HepG2 (cell line): Measurements from ENCODE around the gene GPR65. TPM values are rescaled to one million over a fixed set of nuclear protein-coding genes. Genes with fewer than 3 reads are reported as not detected.

Source experiments
- ATAC-seq: fragments of 200-7000 bp; cut with Tn5 transposase; 3 replicates; pipeline ENCODE4 v1.9.1; 2020; ENCODE audit warnings: mild to moderate bottlenecking, moderate library complexity
- BruUV-seq: library from RNA; stranded (reverse); fragments of 400-500 nt; replicated peaks from 2 replicates; lab custom pipeline; 2021; lab: Mats Ljungman, UMichigan
- CTCF ChIA-PET: fragments of 300-600 bp; formaldehyde crosslinking; extraction: SDS; loops from one replicate; lab custom pipeline; 2021; ENCODE audit warnings: low total read pairs, inconsistent platforms, low intra/inter-chr PET ratio; lab: Yijun Ruan, JAX
- POLR2A ChIA-PET: fragments of 350-600 bp; sonication (Branson Sonifier 250); formaldehyde crosslinking; loops from one replicate; lab custom pipeline; 2020; ENCODE audit warnings: antibody characterized with exemption, inconsistent platforms; lab: Yijun Ruan, JAX
- DNase-seq: peaks from one replicate; pipeline ENCODE4 v3.0.0-alpha.2; 2015; ENCODE audit warnings: low spot score
- FAIRE-seq: peaks from 3 replicates; lab custom pipeline; 2011; peaks lifted over from hg19 to GRCh38; lab: Jason Lieb, UNC
- H2AFZ ChIP-seq: one replicate; pipeline ENCODE4 v1.6.1; 2011; ENCODE audit warnings: low read length, inconsistent platforms
- H3K27ac ChIP-seq: fragments of 300-600 bp; 3 replicates; pipeline ENCODE4 v1.8.0; 2011; ENCODE audit warnings: mixed run types, mild to moderate bottlenecking, mixed read lengths, low read length, inconsistent platforms; ENCODE audit not compliant: insufficient read depth; ENCODE audit errors: extremely low read length
- H3K27me3 ChIP-seq, 2 experiments: fragments of 200-600 bp in 1 of 2; 2 replicates in 1 of 2; 3 replicates in 1 of 2; pipeline versions ENCODE4 v1.6.0 to v1.8.0; 2011; ENCODE audit warnings: low read length in 2 of 2, mild to moderate bottlenecking in 2 of 2, moderate library complexity in 2 of 2, inconsistent platforms in 1 of 2; ENCODE audit not compliant: insufficient read depth in 2 of 2, control insufficient read depth in 1 of 2
- H3K36me3 ChIP-seq, 2 experiments: fragments of 200-600 bp in 1 of 2; replicated peaks in 1 of 2; 2 replicates in 1 of 2; 3 replicates in 1 of 2; pipeline versions ENCODE4 v1.5.1 to v1.8.0; 2011; ENCODE audit warnings: low read length in 2 of 2, inconsistent platforms in 1 of 2; ENCODE audit not compliant: insufficient read depth in 2 of 2, control insufficient read depth in 1 of 2
- H3K4me1 ChIP-seq: 2 replicates; pipeline ENCODE4 v1.5.1; 2012; ENCODE audit warnings: low read length, inconsistent platforms; ENCODE audit not compliant: insufficient read depth
- H3K4me2 ChIP-seq: 2 replicates; pipeline ENCODE4 v1.6.0; 2011; ENCODE audit warnings: low read depth, low read length, inconsistent platforms
- H3K4me3 ChIP-seq, 3 experiments: fragments of 200-600 bp in 1 of 3; sonication (generic), shearing (Covaris generic) in 1 of 3; replicated peaks in 1 of 3; 2 replicates each; pipeline ENCODE4 v1.5.1; 2011 to 2016; ENCODE audit warnings: low read length in 3 of 3, inconsistent platforms in 2 of 3, low read depth in 2 of 3, mild to moderate bottlenecking in 2 of 3, control low read depth in 1 of 3, mixed read lengths in 1 of 3; ENCODE audit not compliant: insufficient read depth in 1 of 3
- H3K79me2 ChIP-seq: one replicate; pipeline ENCODE4 v1.6.1; 2011; ENCODE audit warnings: low read length, inconsistent platforms; ENCODE audit not compliant: insufficient read depth
- H3K9ac ChIP-seq: 2 replicates; pipeline ENCODE4 v1.6.0; 2011; ENCODE audit warnings: mild to moderate bottlenecking, low read depth, low read length, inconsistent platforms; ENCODE audit not compliant: insufficient read depth
- H3K9me3 ChIP-seq: 2 replicates; pipeline ENCODE4 v1.5.1; 2012; ENCODE audit warnings: mild to moderate bottlenecking, low read length
- H4K20me1 ChIP-seq: 2 replicates; pipeline ENCODE4 v1.6.0; 2011; ENCODE audit warnings: inconsistent platforms, mild to moderate bottlenecking, low read length, moderate library complexity; ENCODE audit not compliant: insufficient read depth
- DNMT3B ChIP-seq: conservative IDR thresholded peaks from 2 replicates; pipeline ENCODE4 v1.6.1; 2016; ENCODE audit warnings: missing biosample characterization, control low read depth
- FOXO4 ChIP-seq: sonication (generic); formaldehyde crosslinking; conservative IDR thresholded peaks from 2 replicates; pipeline ENCODE4 v1.8.1; 2023; ENCODE audit warnings: missing genetic modification reagents
- NBN ChIP-seq: fragments of 450-650 bp; conservative IDR thresholded peaks from 2 replicates; pipeline ENCODE4 v1.6.1; 2017
- NCOR1 ChIP-seq: fragments of 200-600 bp; sonication (generic); IDR thresholded peaks from 2 replicates; pipeline ENCODE4 v1.7.0; 2017; ENCODE audit warnings: antibody characterized with exemption, low read length, borderline replicate concordance
- NFE2L2 ChIP-seq: fragments of 150-350 bp; IDR thresholded peaks from 2 replicates; pipeline ENCODE4 v1.6.1; 2014; ENCODE audit warnings: low read length
- RFXANK ChIP-seq: IDR thresholded peaks from 2 replicates; pipeline ENCODE4 v1.6.1; 2016
- TCF12 ChIP-seq, 2 experiments: fragments of 450-650 bp in 1 of 2; sonication (generic) in 1 of 2; formaldehyde crosslinking in 1 of 2; IDR thresholded peaks; 2 replicates each; pipeline versions ENCODE4 v1.6.1 to v1.8.0; 2017 to 2022; ENCODE audit warnings: antibody characterized with exemption in 1 of 2, mild to moderate bottlenecking in 1 of 2, missing genetic modification reagents in 1 of 2, moderate library complexity in 1 of 2
- ZNF142 ChIP-seq: sonication (generic); formaldehyde crosslinking; IDR thresholded peaks from 2 replicates; pipeline ENCODE4 v1.4.0; 2020; ENCODE audit warnings: missing genetic modification reagents
- ZNF7 ChIP-seq: IDR thresholded peaks from 2 replicates; pipeline ENCODE4 v1.6.1; 2016; ENCODE audit warnings: missing biosample characterization, missing genetic modification reagents
- ZNF792 ChIP-seq: IDR thresholded peaks from 2 replicates; pipeline ENCODE4 v1.6.1; 2016
- WGBS: methylation state at CpG from one replicate; pipeline ENCODE4 v1.1.6; 2017; ENCODE audit warnings: low lambda C conversion rate; 5-methylcytosine and 5-hydroxymethylcytosine counted together
- in situ Hi-C: cut with HindIII; loops from 2 replicates; pipeline ENCODE4 v1.10.0; 2017; ENCODE audit warnings: low pct_unique_long_range_greater_than_20kb; ENCODE audit not compliant: extremely low pct_ligation_motif_present
- intact Hi-C: fragments of 100-400 bp; cut with micrococcal nuclease; formaldehyde crosslinking; loops from one replicate; pipeline ENCODE4 v1.10.0; 2022; ENCODE audit not compliant: unreplicated experiment
- polyA plus RNA-seq, 8 experiments: library from polyadenylated mRNA; depleted of rRNA in 3 of 8; stranded (reverse) in 7 of 8; unstranded in 1 of 8; fragments of >200 nt; fragmentation: Illumina TruSeq in 4 of 8; extraction: Trizol in 4 of 8; gene quantifications; 2 replicates each; pipeline versions ENCODE4 v1.2.1 to v1.2.3, GENCODE V29; 2011 to 2016; ENCODE audit warnings: low read depth in 4 of 8, missing spikeins in 1 of 8, mixed read lengths in 1 of 8; ENCODE audit not compliant: insufficient read depth in 1 of 8
- total RNA-seq, 5 experiments: library from RNA; depleted of rRNA; stranded (reverse); fragments of >200 nt; fragmentation: Illumina TruSeq; extraction: Trizol; gene quantifications; 2 replicates each; pipeline ENCODE4 v1.2.3, GENCODE V29; 2016; ENCODE audit warnings: low read depth in 1 of 5

GPR65 gene
- total and polyA plus RNA-seq, 2 of the 13 experiments (the other 11 are each of a cell fraction or from before 2014, with no cell fraction given) = not detected

GRCh38 chr14:87960013-87960787, 44.7 kb upstream of the GPR65 start:
- BruUV-seq = no TSS peak
- Histone ChIP-seq H3K4me1 (no peaks in the 10 kb centered on the region), H2AFZ (no peak overlapping the region), H3K4me3 (no peak overlapping the region), H3K9ac (no peak overlapping the region), H3K9me3 (no peaks in the 10 kb centered on the region), H3K4me2 (no peak overlapping the region), H3K36me3 (no peaks in the 10 kb centered on the region), H3K27me3 (no peaks in the 10 kb centered on the region; a peak in 1 of 5 replicates), H3K79me2 (no peaks in the 10 kb centered on the region), H3K27ac (no peak overlapping the region), H4K20me1 (no peaks in the 10 kb centered on the region)
- ChIA-PET CTCF (no interaction called here), POLR2A (no interaction called here)
- 3% methylated on average over 5 of the region's 5 CpGs for WGBS
- no peak for TF ChIP-seq RFXANK (CRISPR knock-in tag)
- TF ChIP-seq TCF12 (IDR thresholded peaks at IDR 0.05) = no peak
- TF ChIP-seq TCF12 (CRISPR knock-in tag; IDR thresholded peaks at IDR 0.05) = no peak
- TF ChIP-seq ZNF142 = no peak
- no peak for TF ChIP-seq FOXO4 (CRISPR knock-in tag)
- TF ChIP-seq ZNF792 (CRISPR knock-in tag) = no peak
- TF ChIP-seq NFE2L2 = no peak
- no peak for TF ChIP-seq NBN
- no peak for TF ChIP-seq DNMT3B
- no peak for TF ChIP-seq ZNF7 (CRISPR knock-in tag)
- no peak for TF ChIP-seq NCOR1
- no peak for FAIRE-seq
- ATAC-seq = no peak
- DNase-seq = no peak
- intact Hi-C loops (no loop called here), in situ Hi-C loops (no loop called here)
